GM23248 (cell line): ENCODE measurements around the gene RIOK1. TPM values are rescaled to one million over a fixed set of nuclear protein-coding genes. Genes with fewer than 3 reads are reported as not detected.

Experiments
- DNase-seq: peaks from one replicate; pipeline ENCODE4 v3.0.0-alpha.2; 2015
- H2AFZ ChIP-seq: fragments of 200-600 bp; sonication (generic); 2 replicates; pipeline ENCODE4 v1.6.1; 2016; ENCODE audit warnings: antibody characterized with exemption
- H3F3A ChIP-seq: fragments of 200-600 bp; sonication (generic); 2 replicates; pipeline ENCODE4 v1.6.1; 2016; ENCODE audit warnings: mild to moderate bottlenecking, antibody characterized with exemption, mixed run types; ENCODE audit not compliant: insufficient read depth
- H3K27ac ChIP-seq: fragments of 200-600 bp; sonication (generic); 2 replicates; pipeline ENCODE4 v1.5.1; 2016; ENCODE audit warnings: mild to moderate bottlenecking
- H3K27me3 ChIP-seq: fragments of 200-600 bp; sonication (generic); replicated peaks from 2 replicates; pipeline ENCODE4 v1.6.1; 2016; ENCODE audit warnings: mild to moderate bottlenecking; ENCODE audit not compliant: insufficient read depth
- H3K36me3 ChIP-seq: fragments of 200-600 bp; sonication (generic); 2 replicates; pipeline ENCODE4 v1.6.1; 2016; ENCODE audit warnings: low read depth, mild to moderate bottlenecking
- H3K4me1 ChIP-seq: fragments of 200-600 bp; sonication (generic); 2 replicates; pipeline ENCODE4 v1.6.1; 2016; ENCODE audit warnings: mild to moderate bottlenecking; ENCODE audit not compliant: insufficient read depth
- H3K4me2 ChIP-seq: fragments of 200-600 bp; sonication (generic); one replicate; pipeline ENCODE4 v1.6.1; 2016; ENCODE audit warnings: mild to moderate bottlenecking; ENCODE audit not compliant: unreplicated experiment
- H3K4me3 ChIP-seq: fragments of 200-600 bp; sonication (generic); 2 replicates; pipeline ENCODE4 v1.5.1; 2016; ENCODE audit warnings: mild to moderate bottlenecking
- H3K79me2 ChIP-seq: fragments of 200-600 bp; sonication (generic); 2 replicates; pipeline ENCODE4 v1.6.1; 2016; ENCODE audit warnings: mild to moderate bottlenecking; ENCODE audit not compliant: insufficient read depth
- H3K9ac ChIP-seq: fragments of 200-600 bp; sonication (generic); 2 replicates; pipeline ENCODE4 v1.6.1; 2016; ENCODE audit warnings: mild to moderate bottlenecking
- H3K9me2 ChIP-seq: fragments of 200-600 bp; sonication (generic); 2 replicates; pipeline ENCODE4 v1.6.1; 2016; ENCODE audit warnings: mixed run types, mild to moderate bottlenecking, moderate library complexity; ENCODE audit not compliant: insufficient read depth
- H3K9me3 ChIP-seq: fragments of 200-600 bp; sonication (generic); one replicate; pipeline ENCODE4 v1.6.1; 2017; ENCODE audit warnings: low read depth
- H4K20me1 ChIP-seq: fragments of 200-600 bp; sonication (generic); 2 replicates; pipeline ENCODE4 v1.6.0; 2016; ENCODE audit not compliant: insufficient read depth
- EZH2 ChIP-seq: fragments of 200-600 bp; sonication (generic); IDR thresholded peaks from 2 replicates; pipeline ENCODE4 v1.6.1; 2018; ENCODE audit warnings: antibody characterized with exemption, mild to moderate bottlenecking; ENCODE audit not compliant: insufficient read depth, poor library complexity, severe bottlenecking
- EZH2phosphoT487 ChIP-seq: fragments of 200-600 bp; sonication (generic); IDR thresholded peaks from 2 replicates; pipeline ENCODE4 v1.6.1; 2018; ENCODE audit warnings: antibody characterized with exemption, moderate library complexity, mild to moderate bottlenecking, low read depth; ENCODE audit not compliant: insufficient read depth
- WGBS, 2 experiments: methylation state at CpG; one replicate each; pipeline ENCODE4 v1.1.6; 2015 to 2017; ENCODE audit warnings: low lambda C conversion rate in 2 of 2, low coverage in 1 of 2; ENCODE audit errors: missing lambda C conversion rate in 2 of 2; 5-methylcytosine and 5-hydroxymethylcytosine counted together
- in situ Hi-C: fragments of 300-500 bp; cut with MboI; formaldehyde crosslinking; loops from 2 replicates; pipeline ENCODE4 v1.15.0; 2020
- polyA plus RNA-seq: library from polyadenylated mRNA; unstranded; fragments of >200 nt; fragmentation: Nextera tagmentation; extraction: Ambion mirVana; gene quantifications from 2 replicates; pipeline ENCODE4 v1.2.1, GENCODE V29; 2016
- total RNA-seq: library from RNA; depleted of rRNA; stranded (reverse); fragments of >200 nt; shearing (Covaris generic); gene quantifications from 2 replicates; pipeline ENCODE4 v1.2.3, GENCODE V29; 2014

The RIOK1 gene
- total and polyA plus RNA-seq, 2 experiments from 2014 or later, result 22.4 to 22.5 TPM

- WGBS, 2 experiments, result 84 to 87% methylated on average over 25 of the region's 25 CpGs
- Histone ChIP-seq H3K27me3 (no peaks in the 10 kb centered on the region), H3K27ac (no peak overlapping the region), H3K4me2 (no peak overlapping the region), H3F3A (no peaks in the 10 kb centered on the region), H3K9me2 (no peaks in the 10 kb centered on the region), H2AFZ (no peak overlapping the region), H3K36me3 (no peaks in the 10 kb centered on the region), H3K9me3 (no peaks in the 10 kb centered on the region), H3K4me3 (no peak overlapping the region), H3K4me1 (no peaks in the 10 kb centered on the region), H4K20me1 (no peaks in the 10 kb centered on the region), H3K79me2 (no peaks in the 10 kb centered on the region), H3K9ac (no peak overlapping the region)
- in situ Hi-C loops, result no loop called here
- no peak for TF ChIP-seq EZH2
- TF ChIP-seq EZH2phosphoT487, result no peak
- peak; percentile 75 for DNase-seq
Measured at GRCh38 chr6:7424967-7425807, 35.6 kb downstream of the RIOK1 start.

- H3K9ac ChIP-seq, result no peak overlapping the region
- H4K20me1 ChIP-seq, result no peaks in the 10 kb centered on the region
- H3K36me3 ChIP-seq, result no peaks in the 10 kb centered on the region
- H3K79me2 ChIP-seq, result no peaks in the 10 kb centered on the region
- no peaks in the 10 kb centered on the region for H3K27me3 ChIP-seq
- no peaks in the 10 kb centered on the region for H3K9me3 ChIP-seq
- WGBS, 2 experiments, result 95 to 98% methylated on average over 22 to 39 of the region's 39 CpGs
- H3K27ac ChIP-seq, result no peak overlapping the region
- no peak overlapping the region for H2AFZ ChIP-seq
- in situ Hi-C loops, result no loop called here
- no peaks in the 10 kb centered on the region for H3K4me1 ChIP-seq
- H3F3A ChIP-seq, result no peaks in the 10 kb centered on the region
- H3K9me2 ChIP-seq, result no peaks in the 10 kb centered on the region
- TF ChIP-seq EZH2phosphoT487 (no peak), EZH2 (no peak)
- no peak overlapping the region for H3K4me2 ChIP-seq
- no peak overlapping the region for H3K4me3 ChIP-seq
- no peak for DNase-seq
Measured at GRCh38 chr6:7425808-7426190, 36.2 kb downstream of the RIOK1 start.

DNA sequence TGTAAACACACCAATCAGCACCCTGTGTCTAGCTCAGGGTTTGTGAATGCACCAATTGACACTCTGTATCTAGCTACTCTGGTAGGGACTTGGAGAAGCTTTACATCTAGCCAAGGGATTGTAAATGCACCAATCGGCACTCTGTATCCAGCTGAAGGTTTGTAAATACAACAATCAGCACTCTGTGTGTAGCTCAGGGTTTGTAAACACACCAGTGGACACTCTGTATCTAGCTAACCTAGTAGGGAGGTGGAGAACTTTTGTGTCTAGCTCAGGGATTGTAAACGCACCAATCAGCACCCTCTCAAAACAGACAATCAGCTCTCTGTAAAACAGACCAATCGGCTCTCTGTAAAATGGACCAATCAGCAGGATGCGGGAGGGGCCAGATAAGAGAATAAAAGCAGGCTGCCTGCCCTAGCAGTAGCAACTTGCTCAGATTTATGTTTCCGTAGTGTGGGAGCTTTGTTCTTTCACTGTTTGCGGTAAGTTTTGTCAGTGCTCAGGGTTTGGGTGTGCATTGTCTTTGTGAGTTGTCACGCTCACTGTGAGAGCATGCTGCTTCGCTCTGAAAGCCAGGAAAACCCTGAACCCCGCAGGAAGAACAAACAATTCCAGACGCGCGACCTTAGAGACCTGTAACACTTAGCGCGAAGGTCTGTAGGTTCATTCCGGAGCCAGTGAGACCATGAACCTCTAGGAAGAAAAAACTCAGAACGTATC is 37.0 kb downstream of the RIOK1 start:
- TF ChIP-seq EZH2phosphoT487 (no peak), EZH2 (no peak)
- no peaks in the 10 kb centered on the region for H3K9me2 ChIP-seq
- no peak overlapping the region for H3K4me2 ChIP-seq
- 78 to 79% methylated on average over 16 of the region's 16 CpGs for WGBS, 2 experiments
- no peaks in the 10 kb centered on the region for H3K27me3 ChIP-seq
- H3K36me3 ChIP-seq, result no peaks in the 10 kb centered on the region
- H3K79me2 ChIP-seq, result no peaks in the 10 kb centered on the region
- H3K9ac ChIP-seq, result no peak overlapping the region
- H3K27ac ChIP-seq, result no peak overlapping the region
- no peaks in the 10 kb centered on the region for H3F3A ChIP-seq
- H2AFZ ChIP-seq, result no peak overlapping the region
- in situ Hi-C loops, result no loop called here
- no peaks in the 10 kb centered on the region for H3K4me1 ChIP-seq
- no peak overlapping the region for H3K4me3 ChIP-seq
- H4K20me1 ChIP-seq, result no peaks in the 10 kb centered on the region
- DNase-seq, result no peak
- no peaks in the 10 kb centered on the region for H3K9me3 ChIP-seq

DNA sequence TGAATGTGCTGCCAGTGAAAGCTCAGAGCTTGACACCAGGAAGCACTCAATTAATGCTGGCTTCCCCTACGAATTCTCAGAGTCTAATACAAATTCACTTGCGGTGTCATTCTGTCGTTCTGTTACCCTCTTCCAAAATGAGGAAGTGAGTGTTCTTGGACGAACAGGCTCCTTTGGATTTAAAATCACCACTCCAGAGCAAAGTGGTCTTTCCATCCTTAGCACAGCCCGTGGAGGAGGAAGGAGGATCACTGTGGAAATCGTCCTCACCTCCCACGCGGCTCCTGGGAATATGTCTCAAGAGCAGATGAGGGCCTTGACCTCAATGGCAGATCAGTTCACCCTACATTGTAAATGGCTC is 41.7 kb downstream of the RIOK1 start:
- no peak overlapping the region for H2AFZ ChIP-seq

More for the DNA sequence above, 41.7 kb downstream of the RIOK1 start:
- in situ Hi-C loops, result no loop called here
- DNase-seq, result no peak
- H3K9ac ChIP-seq, result no peak overlapping the region
- 78% methylated on average over 8 of the region's 8 CpGs for WGBS, 2 experiments
- H3K27me3 ChIP-seq, result no peaks in the 10 kb centered on the region
- H3K4me2 ChIP-seq, result no peak overlapping the region
- no peaks in the 10 kb centered on the region for H4K20me1 ChIP-seq
- no peaks in the 10 kb centered on the region for H3K9me3 ChIP-seq
- no peaks in the 10 kb centered on the region for H3F3A ChIP-seq
- no peak overlapping the region for H3K4me3 ChIP-seq
- H3K27ac ChIP-seq, result no peak overlapping the region
- no peaks in the 10 kb centered on the region for H3K4me1 ChIP-seq
- no peaks in the 10 kb centered on the region for H3K36me3 ChIP-seq
- TF ChIP-seq EZH2 (no peak), EZH2phosphoT487 (no peak)
- H3K79me2 ChIP-seq, result no peaks in the 10 kb centered on the region
- H3K9me2 ChIP-seq, result no peaks in the 10 kb centered on the region
